Upper lobe of left lung (tissue), 4 donors: ENCODE data around the gene MYL7.

Experiments used
- CTCF ChIP-seq, 6 experiments: fragments of 450-650 bp in 4 of 6; fragments of 200-600 bp in 2 of 6; sonication (generic) in 2 of 6; IDR thresholded peaks; one replicate each; pipeline ENCODE4 v1.5.1; 2016 to 2019; ENCODE audit warnings: antibody characterized with exemption in 6 of 6
- EP300 ChIP-seq, 4 donors: sonication (generic); formaldehyde crosslinking; IDR thresholded peaks; one replicate each; pipeline ENCODE4 v1.5.1; 2017; ENCODE audit warnings: antibody characterized with exemption in 4 of 4, control low read depth in 2 of 4
- POLR2A ChIP-seq, 4 donors: fragments of 450-650 bp; IDR thresholded peaks; one replicate each; pipeline ENCODE4 v1.5.1; 2016 to 2017; ENCODE audit warnings: antibody characterized with exemption in 4 of 4, mild to moderate bottlenecking in 2 of 4
- POLR2AphosphoS5 ChIP-seq, 2 donors: sonication (generic); formaldehyde crosslinking; IDR thresholded peaks; one replicate each; pipeline ENCODE4 v1.5.1; 2017; ENCODE audit warnings: antibody characterized with exemption in 2 of 2

- no peak for TF ChIP-seq CTCF (IDR thresholded peaks at IDR 0.05)
- no peak for TF ChIP-seq POLR2A (IDR thresholded peaks at IDR 0.05)
- TF ChIP-seq POLR2AphosphoS5 (IDR thresholded peaks at IDR 0.05) = no peak
- TF ChIP-seq EP300 (IDR thresholded peaks at IDR 0.05) = no peak
These were observed 2.4 kb downstream of the MYL7 start for GRCh38 chr7:44138698-44139097.
